Sigmoid colon (tissue), 7 donors: ENCODE measurements around the gene CEP295NL. TPM values are rescaled to one million over a fixed set of nuclear protein-coding genes. Genes with fewer than 3 reads are reported as not detected.

ENCODE experiments used
- DNase-seq: peaks from one replicate; pipeline ENCODE4 v3.0.0-alpha.2; 2019
- H3K27ac ChIP-seq, 4 donors: fragments of 200-600 bp; sonication (generic); one replicate each; pipeline ENCODE4 v1.5.1; 2016 to 2019; ENCODE audit warnings: mild to moderate bottlenecking in 1 of 4
- H3K27me3 ChIP-seq, 3 donors: fragments of 200-600 bp; sonication (generic); one replicate each; pipeline ENCODE4 v1.5.1; 2019; ENCODE audit warnings: mild to moderate bottlenecking in 1 of 3
- H3K36me3 ChIP-seq, 4 donors: fragments of 200-600 bp; sonication (generic); one replicate each; pipeline ENCODE4 v1.5.1; 2016 to 2019
- H3K4me1 ChIP-seq, 4 donors: fragments of 200-600 bp; sonication (generic); one replicate each; pipeline ENCODE4 v1.5.1; 2017 to 2019
- H3K4me3 ChIP-seq, 4 donors: fragments of 200-600 bp; sonication (generic); one replicate each; pipeline ENCODE4 v1.5.1; 2017 to 2019; ENCODE audit warnings: mild to moderate bottlenecking in 2 of 4, moderate library complexity in 1 of 4
- H3K9me3 ChIP-seq, 4 donors: fragments of 200-600 bp in 3 of 4; sonication (generic) in 3 of 4; one replicate each; pipeline versions ENCODE4 v1.5.1 to v1.6.1; 2013 to 2019
- CTCF ChIP-seq, 4 experiments: fragments of 450-650 bp in 3 of 4; fragments of 200-600 bp in 1 of 4; IDR thresholded peaks; one replicate each; pipeline ENCODE4 v1.5.1; 2016 to 2019; ENCODE audit warnings: antibody characterized with exemption in 4 of 4, mild to moderate bottlenecking in 3 of 4, moderate library complexity in 2 of 4
- EP300 ChIP-seq, 4 donors: sonication (generic); formaldehyde crosslinking; IDR thresholded peaks; one replicate each; pipeline ENCODE4 v1.6.1; 2017; ENCODE audit warnings: antibody characterized with exemption in 4 of 4
- POLR2A ChIP-seq, 2 donors: fragments of 450-650 bp; IDR thresholded peaks; one replicate each; pipeline ENCODE4 v1.6.1; 2016; ENCODE audit warnings: antibody characterized with exemption in 2 of 2, mild to moderate bottlenecking in 2 of 2, moderate library complexity in 2 of 2
- POLR2AphosphoS5 ChIP-seq, 4 donors: sonication (generic); formaldehyde crosslinking; IDR thresholded peaks; one replicate each; pipeline ENCODE4 v1.6.1; 2017; ENCODE audit warnings: antibody characterized with exemption in 4 of 4
- WGBS, 2 donors: extraction: QIAGEN DNeasy Blood & Tissue Kit; methylation state at CpG; one replicate each; pipeline ENCODE4 v1.1.7; 2013; 5-methylcytosine and 5-hydroxymethylcytosine counted together
- intact Hi-C: fragments of 100-400 bp; cut with DNase I; formaldehyde crosslinking; loops from one replicate; pipeline ENCODE4 v1.15.1; 2023
- polyA plus RNA-seq, 3 donors: library from polyadenylated mRNA; stranded (reverse); fragments of 200-250 nt; gene quantifications; one replicate each; pipeline ENCODE4 v1.2.3, GENCODE V29; 2013
- total RNA-seq, 4 donors: library from RNA; depleted of rRNA; stranded (reverse); fragments of >200 nt; gene quantifications; one replicate each; pipeline ENCODE4 v1.1.0, GENCODE V29; 2016
- donor health status: healthy with polysubstance abuse.
- donor health status: Bipolar disorder and iron deficiency.
- donor health status: healthy.

Gene CEP295NL
- total and polyA plus RNA-seq, 7 donors, result 0.89 to 13.8 (median 1.8) TPM; not detected in 2

GRCh38 chr17:78885956-78886355 is 17.0 kb downstream of the CEP295NL start:
- Histone ChIP-seq H3K9me3 (no peaks in the 10 kb centered on the region), H3K27ac (peak overlapping the region; percentile 88 to 93 (median 90)), H3K4me1 (peaks cover 0 to 88% (median 83%) of the 10 kb centered on the region in 4 donors), H3K27me3 (no peaks in the 10 kb centered on the region), H3K4me3 (no peak overlapping the region), H3K36me3 (peaks cover 0 to 7% (median 0%) of the 10 kb centered on the region in 4 donors)
- no peak for DNase-seq
- intact Hi-C loops, result no loop called here
- 81 to 86% methylated on average over 8 of the region's 8 CpGs for WGBS, 2 donors
- no peak for TF ChIP-seq POLR2A (IDR thresholded peaks at IDR 0.05)
- no peak for TF ChIP-seq POLR2AphosphoS5 (IDR thresholded peaks at IDR 0.05)
- no peak for TF ChIP-seq EP300 (IDR thresholded peaks at IDR 0.05)
- TF ChIP-seq CTCF (IDR thresholded peaks at IDR 0.05), result no peak

DNA sequence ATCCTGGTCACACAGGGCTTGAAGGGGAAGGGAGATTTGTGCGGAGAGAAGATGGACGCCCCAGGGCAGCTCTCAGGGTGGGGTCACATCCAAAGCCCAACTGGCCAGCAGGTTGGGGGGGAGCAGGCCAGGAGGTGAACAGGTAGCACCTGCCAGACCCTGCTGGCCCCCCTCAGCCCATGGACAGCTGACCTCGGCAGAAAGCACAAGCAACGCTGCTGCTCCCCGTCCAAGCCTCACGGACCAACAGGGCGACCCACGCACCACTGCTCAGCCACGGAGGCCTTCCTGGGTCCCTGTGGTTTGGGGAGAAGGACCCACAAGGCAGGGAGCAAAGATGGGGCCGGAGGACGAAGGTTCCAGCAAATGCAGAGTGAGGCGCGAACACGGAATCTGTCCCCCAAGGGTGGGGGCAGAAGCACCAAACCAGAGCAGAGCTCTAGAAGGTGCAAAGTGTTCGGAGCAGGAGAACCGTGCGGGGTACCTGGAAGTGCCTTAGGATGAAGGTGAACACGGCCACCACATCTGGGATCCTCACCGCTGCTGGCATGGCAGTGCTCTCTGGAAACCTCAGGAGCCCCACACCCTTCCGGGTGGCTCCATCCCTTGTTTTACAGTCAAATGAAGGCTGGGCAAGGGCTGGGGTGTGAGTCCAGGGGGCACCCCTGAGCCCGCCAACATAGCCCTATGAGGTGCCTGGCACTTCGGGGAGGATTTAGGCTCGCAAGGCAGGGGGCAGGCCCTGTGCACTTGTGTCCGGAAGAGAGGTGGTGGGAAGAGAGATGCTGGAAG is 17.9 kb downstream of the CEP295NL start:
- Histone ChIP-seq H3K36me3 (peaks cover 0 to 5% (median 0%) of the 10 kb centered on the region in 4 donors), H3K4me1 (peaks cover 0 to 89% (median 86%) of the 10 kb centered on the region in 4 donors), H3K4me3 (no peak overlapping the region), H3K27me3 (no peaks in the 10 kb centered on the region), H3K27ac (peak overlapping the region; percentile 88 to 93 (median 90)), H3K9me3 (no peaks in the 10 kb centered on the region)
- WGBS, 2 donors, result 93 to 94% methylated on average over 24 of the region's 24 CpGs
- DNase-seq, result no peak
- no peak for TF ChIP-seq CTCF (IDR thresholded peaks at IDR 0.05)
- TF ChIP-seq POLR2AphosphoS5 (IDR thresholded peaks at IDR 0.05), result no peak
- TF ChIP-seq POLR2A (IDR thresholded peaks at IDR 0.05), result no peak
- no peak for TF ChIP-seq EP300 (IDR thresholded peaks at IDR 0.05)
- intact Hi-C loops, result no loop called here

- peak overlapping the region; percentile 8 to 30 (median 22) for H3K4me3 ChIP-seq
- H3K36me3 ChIP-seq, result peaks cover 0 to 5% (median 0%) of the 10 kb centered on the region in 4 donors
- intact Hi-C loops, result no loop called here
- H3K27me3 ChIP-seq, result no peaks in the 10 kb centered on the region
- no peak for TF ChIP-seq EP300 (IDR thresholded peaks at IDR 0.05)
- no peak for TF ChIP-seq POLR2A (IDR thresholded peaks at IDR 0.05)
- no peak for TF ChIP-seq POLR2AphosphoS5 (IDR thresholded peaks at IDR 0.05)
- TF ChIP-seq CTCF (IDR thresholded peaks at IDR 0.05), result no peak
- peaks cover 0 to 89% (median 87%) of the 10 kb centered on the region in 4 donors for H3K4me1 ChIP-seq
- peak overlapping the region; percentile 88 to 93 (median 90) for H3K27ac ChIP-seq
- no peak for DNase-seq
- 68 to 81% methylated on average over 20 of the region's 20 CpGs for WGBS, 2 donors
- H3K9me3 ChIP-seq, result no peaks in the 10 kb centered on the region
These were observed 18.7 kb downstream of the CEP295NL start for GRCh38 chr17:78884148-78884825.

GRCh38 chr17:78883533-78884131 is 19.4 kb downstream of the CEP295NL start:
- intact Hi-C loops, result loop anchor here (2.0 kb wide), 1 partner anchor 39 kb away; no protein-coding TSS in a partner anchor
- TF ChIP-seq POLR2A (IDR thresholded peaks at IDR 0.05), result peak; percentile 20 to 29
- TF ChIP-seq POLR2AphosphoS5 (IDR thresholded peaks at IDR 0.05), result peak; percentile 77 to 95 (median 80)
- TF ChIP-seq CTCF (IDR thresholded peaks at IDR 0.05), result no peak
- TF ChIP-seq EP300 (IDR thresholded peaks at IDR 0.05), result peak in 1 of 4 donors; percentile 86
- 35 to 63% methylated on average over 24 of the region's 24 CpGs for WGBS, 2 donors
- no peaks in the 10 kb centered on the region for H3K9me3 ChIP-seq
- no peaks in the 10 kb centered on the region for H3K27me3 ChIP-seq
- peak overlapping the region; percentile 8 to 30 (median 22) for H3K4me3 ChIP-seq
- peak overlapping the region; percentile 88 to 93 (median 90) for H3K27ac ChIP-seq
- H3K36me3 ChIP-seq, result peaks cover 0 to 5% (median 0%) of the 10 kb centered on the region in 4 donors
- DNase-seq, result peak; percentile 95
- peaks cover 0 to 89% (median 87%) of the 10 kb centered on the region in 4 donors for H3K4me1 ChIP-seq
